Duodenal mucosa (tissue), 2 donors: ENCODE data around the gene XYLT1.

ENCODE experiments used
- H3K27ac ChIP-seq: one replicate; pipeline ENCODE4 v1.7.0; 2013; ENCODE audit warnings: low read depth, low read length
- H3K27me3 ChIP-seq, 2 donors: one replicate each; pipeline ENCODE4 v1.7.0; 2013; ENCODE audit warnings: low read length in 2 of 2, control low read depth in 1 of 2; ENCODE audit not compliant: insufficient read depth in 2 of 2, control insufficient read depth in 1 of 2
- H3K36me3 ChIP-seq, 2 donors: one replicate each; pipeline ENCODE4 v1.7.0; 2013; ENCODE audit warnings: low read length in 2 of 2, control low read depth in 1 of 2; ENCODE audit not compliant: insufficient read depth in 2 of 2, control insufficient read depth in 1 of 2
- H3K4me1 ChIP-seq, 2 donors: one replicate each; pipeline ENCODE4 v1.7.0; 2013; ENCODE audit warnings: low read length in 2 of 2, control low read depth in 1 of 2; ENCODE audit not compliant: insufficient read depth in 2 of 2, control insufficient read depth in 1 of 2
- H3K4me3 ChIP-seq, 2 donors: one replicate each; pipeline ENCODE4 v1.7.0; 2013; ENCODE audit warnings: low read length in 2 of 2, low read depth in 1 of 2
- H3K9ac ChIP-seq, 2 donors: one replicate each; pipeline ENCODE4 v1.7.0; 2013; ENCODE audit warnings: low read length in 2 of 2, low read depth in 1 of 2
- H3K9me3 ChIP-seq, 2 donors: one replicate each; pipeline ENCODE4 v1.7.0; 2013; ENCODE audit warnings: low read length in 2 of 2, control low read depth in 1 of 2; ENCODE audit not compliant: control insufficient read depth in 1 of 2

Gene XYLT1

DNA sequence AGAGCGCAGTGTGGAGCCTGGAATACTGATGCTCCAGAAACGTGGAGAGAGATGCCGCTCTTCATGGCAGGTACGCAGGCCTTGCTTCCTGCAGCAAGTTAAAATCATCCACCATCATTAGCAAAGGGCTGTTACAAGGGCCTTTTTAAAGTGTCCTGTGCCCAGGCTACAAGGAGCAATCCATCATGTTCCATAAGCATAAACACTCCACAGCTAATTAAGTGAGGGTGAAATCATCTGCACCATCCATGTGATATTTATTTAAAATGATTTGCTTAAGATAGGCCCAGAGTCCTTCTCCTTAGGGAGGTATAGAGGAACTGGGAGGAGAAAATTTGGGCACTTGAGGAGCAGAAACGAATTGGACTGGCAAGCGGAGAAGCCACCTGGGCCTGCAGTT, 372.1 kb downstream of the XYLT1 start:
- no peaks in the 10 kb centered on the region for H3K36me3 ChIP-seq
- H3K4me1 ChIP-seq = no peaks in the 10 kb centered on the region
- H3K9me3 ChIP-seq = no peaks in the 10 kb centered on the region
- no peaks in the 10 kb centered on the region for H3K27me3 ChIP-seq
- H3K4me3 ChIP-seq = no peak overlapping the region
- no peak overlapping the region for H3K27ac ChIP-seq
- H3K9ac ChIP-seq = no peak overlapping the region

DNA sequence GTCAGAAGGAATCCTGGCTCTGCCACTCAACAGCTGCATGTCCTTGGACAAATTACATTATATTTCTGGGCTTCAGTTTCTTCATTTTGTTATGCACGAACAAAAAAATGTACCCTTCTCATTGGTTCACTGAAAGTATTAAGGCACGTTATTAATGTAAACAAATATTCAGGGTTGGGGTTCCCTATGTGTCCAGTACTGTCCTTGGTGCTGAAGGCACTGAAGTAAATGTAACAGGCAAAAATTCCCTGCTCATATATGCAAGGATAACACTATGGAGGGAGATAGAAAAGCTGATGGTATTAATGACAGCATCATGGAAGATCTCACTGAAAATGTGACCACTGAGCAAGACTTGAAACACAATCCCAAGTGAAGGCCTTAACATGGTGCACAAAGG, 386.6 kb downstream of the XYLT1 start:
- H3K27me3 ChIP-seq = no peaks in the 10 kb centered on the region
- H3K9ac ChIP-seq = no peak overlapping the region
- no peak overlapping the region for H3K27ac ChIP-seq

DNA sequence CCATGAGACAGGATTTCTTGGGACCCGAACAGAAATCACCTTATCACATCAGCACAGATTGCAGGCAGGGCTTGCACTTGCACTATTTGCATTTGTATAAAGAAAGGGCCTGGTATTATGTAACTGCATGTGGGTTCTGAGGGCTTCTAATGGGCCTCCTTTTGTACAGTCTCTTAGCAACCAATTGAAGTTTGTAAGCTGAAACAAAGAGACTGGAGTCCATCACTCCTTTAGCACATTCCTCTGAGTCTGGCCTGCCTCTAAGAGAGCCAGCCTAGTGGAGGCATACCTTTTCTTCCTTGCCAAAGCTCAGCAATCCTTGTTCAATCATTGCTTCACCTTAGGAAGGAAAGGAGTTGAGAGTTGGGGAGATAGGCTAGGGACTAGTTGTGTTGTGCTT, 387.1 kb downstream of the XYLT1 start:
- Histone ChIP-seq H3K4me3 (no peak overlapping the region), H3K27ac (no peak overlapping the region), H3K9ac (no peak overlapping the region), H3K9me3 (no peaks in the 10 kb centered on the region), H3K36me3 (no peaks in the 10 kb centered on the region), H3K27me3 (peaks cover 0 to 4% of the 10 kb centered on the region in 2 donors), H3K4me1 (no peaks in the 10 kb centered on the region)

More for the DNA sequence above, 386.6 kb downstream of the XYLT1 start:
- Histone ChIP-seq H3K9me3 (no peaks in the 10 kb centered on the region), H3K4me3 (no peak overlapping the region), H3K4me1 (no peaks in the 10 kb centered on the region), H3K36me3 (no peaks in the 10 kb centered on the region)

DNA sequence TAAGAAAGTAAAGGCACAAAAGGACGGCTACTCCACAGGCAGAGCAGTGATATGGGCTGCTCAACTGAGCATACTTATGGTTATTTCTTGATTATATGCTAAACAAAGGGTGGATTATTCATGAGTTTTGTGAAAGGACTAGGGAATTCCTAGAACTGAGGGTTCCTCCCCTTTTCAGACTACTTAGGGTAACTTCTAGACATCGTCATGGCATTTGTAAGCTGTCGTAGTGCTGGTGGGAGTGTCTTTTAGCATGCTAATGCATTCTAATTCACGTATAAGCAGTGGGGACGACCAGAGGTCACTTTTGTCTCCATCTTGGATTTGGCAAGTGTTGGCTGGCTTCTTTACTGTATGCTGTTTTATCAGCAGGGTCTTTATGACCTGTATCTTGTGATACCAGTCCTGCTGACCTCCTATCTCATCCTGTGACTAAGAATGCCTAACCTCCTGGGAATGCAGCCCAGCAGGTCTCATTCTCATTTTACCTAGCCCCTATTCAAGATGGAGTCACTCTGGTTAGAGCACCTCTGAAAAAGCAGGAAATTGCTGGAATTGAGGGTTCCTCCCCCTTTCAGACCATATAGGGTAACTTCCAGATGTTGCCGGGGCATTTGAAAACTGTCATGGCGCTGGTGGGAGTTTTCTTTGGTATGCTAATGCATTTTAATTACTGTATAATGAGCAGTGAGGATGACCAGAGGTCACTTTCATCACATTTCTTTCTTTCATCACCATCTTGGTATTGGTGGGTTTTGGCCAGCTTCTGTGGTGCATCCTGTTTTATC, 388.5 kb downstream of the XYLT1 start:
- no peaks in the 10 kb centered on the region for H3K4me1 ChIP-seq
- no peaks in the 10 kb centered on the region for H3K9me3 ChIP-seq
- no peak overlapping the region for H3K27ac ChIP-seq
- peaks cover 0 to 4% of the 10 kb centered on the region in 2 donors for H3K27me3 ChIP-seq
- H3K9ac ChIP-seq = no peak overlapping the region
- H3K4me3 ChIP-seq = no peak overlapping the region
- H3K36me3 ChIP-seq = no peaks in the 10 kb centered on the region

DNA sequence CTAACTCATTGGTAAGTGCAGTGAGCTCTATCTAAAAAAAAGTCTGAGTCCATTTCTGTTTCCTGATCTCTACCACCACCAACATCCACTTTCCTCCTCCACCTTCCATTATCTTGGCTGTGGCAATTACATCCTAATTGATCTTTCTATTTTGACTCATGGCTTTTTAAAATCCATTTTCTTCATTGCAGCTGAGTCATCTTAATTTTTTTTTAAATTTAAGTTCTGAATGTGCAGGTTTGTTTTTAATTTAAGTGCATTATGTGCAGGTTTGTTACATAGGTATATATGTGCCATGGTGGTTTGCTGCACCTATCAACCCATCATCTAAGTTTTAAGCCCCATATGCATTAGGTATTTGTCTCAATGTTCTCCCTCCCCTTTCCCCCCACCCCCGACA, 390.7 kb downstream of the XYLT1 start:
- H3K27me3 ChIP-seq = peaks cover 0 to 4% of the 10 kb centered on the region in 2 donors
- no peaks in the 10 kb centered on the region for H3K4me1 ChIP-seq
- no peak overlapping the region for H3K4me3 ChIP-seq
- H3K36me3 ChIP-seq = no peaks in the 10 kb centered on the region
- H3K27ac ChIP-seq = no peak overlapping the region
- H3K9ac ChIP-seq = no peak overlapping the region
- no peaks in the 10 kb centered on the region for H3K9me3 ChIP-seq

DNA sequence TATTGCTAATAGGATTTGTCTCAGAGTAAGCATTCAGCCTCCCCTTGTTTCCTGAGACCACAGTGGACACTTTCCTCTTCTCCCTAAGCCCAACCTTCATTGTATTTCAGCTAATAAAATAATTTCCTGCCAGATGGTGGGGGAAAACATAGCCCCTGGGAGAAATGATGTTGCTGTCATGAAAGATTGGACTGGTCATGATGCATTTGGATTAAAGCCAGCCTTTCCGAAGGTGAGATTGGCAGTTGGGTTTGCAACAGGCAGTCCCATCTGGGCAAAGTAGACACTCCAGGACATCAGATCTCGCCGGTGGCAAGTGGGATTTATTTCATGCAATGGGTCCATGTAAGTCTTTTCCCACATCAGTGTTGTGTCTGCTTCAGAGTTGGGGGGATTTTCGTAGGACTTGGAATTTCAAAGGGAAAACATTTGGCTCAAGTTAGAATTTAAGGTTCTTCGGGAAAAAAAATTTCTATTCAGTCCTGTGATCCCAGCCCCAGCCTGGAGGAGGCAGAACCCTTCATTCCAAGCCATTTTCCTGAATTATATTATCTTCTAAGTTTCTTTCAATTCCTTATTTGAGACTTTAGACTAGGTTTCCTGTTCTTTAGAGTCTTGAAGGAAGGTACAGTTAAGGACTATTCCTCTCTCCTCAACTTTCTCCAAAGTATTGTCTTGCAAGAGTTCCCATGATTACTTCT, 391.7 kb downstream of the XYLT1 start:
- Histone ChIP-seq H3K4me1 (no peaks in the 10 kb centered on the region), H3K4me3 (no peak overlapping the region), H3K36me3 (no peaks in the 10 kb centered on the region), H3K27ac (no peak overlapping the region), H3K9ac (no peak overlapping the region), H3K27me3 (peaks cover 0 to 4% of the 10 kb centered on the region in 2 donors), H3K9me3 (no peaks in the 10 kb centered on the region)

DNA sequence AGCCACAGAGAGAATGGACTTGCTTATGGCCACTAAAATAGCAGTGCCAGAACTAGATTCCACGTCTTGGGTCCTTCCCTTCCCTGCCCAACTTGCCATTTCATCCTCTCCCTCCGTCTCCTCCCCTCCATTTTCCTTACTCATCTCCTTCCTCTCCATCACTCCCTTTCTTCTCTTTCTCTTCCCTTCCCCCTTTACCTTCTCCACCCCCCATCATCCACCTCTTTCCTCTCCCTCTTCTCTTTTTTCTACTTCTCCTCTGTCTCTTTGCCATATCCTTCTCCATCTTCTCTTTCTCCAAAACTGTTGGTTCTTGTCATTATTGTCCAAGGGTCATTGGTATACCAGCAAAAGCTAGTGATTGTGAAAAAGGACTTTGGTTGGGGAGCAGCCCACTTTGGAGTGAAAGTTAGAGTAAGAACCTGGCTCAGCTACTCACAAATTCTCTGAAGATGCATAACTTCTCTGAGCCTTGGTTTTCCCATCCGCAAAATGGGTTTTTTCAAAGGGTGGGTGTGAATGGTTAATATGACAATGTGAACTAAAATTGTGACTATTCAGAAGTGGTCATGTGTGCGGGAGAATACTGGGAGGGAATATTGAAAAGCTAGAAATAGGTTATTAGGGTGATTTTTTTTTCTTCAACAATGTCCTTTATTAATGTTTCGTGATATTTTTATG, 393.8 kb downstream of the XYLT1 start:
- H3K27me3 ChIP-seq = peaks cover 0 to 4% of the 10 kb centered on the region in 2 donors
- no peaks in the 10 kb centered on the region for H3K36me3 ChIP-seq
- no peak overlapping the region for H3K4me3 ChIP-seq
- H3K9me3 ChIP-seq = no peaks in the 10 kb centered on the region
- H3K9ac ChIP-seq = no peak overlapping the region
- no peaks in the 10 kb centered on the region for H3K4me1 ChIP-seq
- H3K27ac ChIP-seq = no peak overlapping the region

DNA sequence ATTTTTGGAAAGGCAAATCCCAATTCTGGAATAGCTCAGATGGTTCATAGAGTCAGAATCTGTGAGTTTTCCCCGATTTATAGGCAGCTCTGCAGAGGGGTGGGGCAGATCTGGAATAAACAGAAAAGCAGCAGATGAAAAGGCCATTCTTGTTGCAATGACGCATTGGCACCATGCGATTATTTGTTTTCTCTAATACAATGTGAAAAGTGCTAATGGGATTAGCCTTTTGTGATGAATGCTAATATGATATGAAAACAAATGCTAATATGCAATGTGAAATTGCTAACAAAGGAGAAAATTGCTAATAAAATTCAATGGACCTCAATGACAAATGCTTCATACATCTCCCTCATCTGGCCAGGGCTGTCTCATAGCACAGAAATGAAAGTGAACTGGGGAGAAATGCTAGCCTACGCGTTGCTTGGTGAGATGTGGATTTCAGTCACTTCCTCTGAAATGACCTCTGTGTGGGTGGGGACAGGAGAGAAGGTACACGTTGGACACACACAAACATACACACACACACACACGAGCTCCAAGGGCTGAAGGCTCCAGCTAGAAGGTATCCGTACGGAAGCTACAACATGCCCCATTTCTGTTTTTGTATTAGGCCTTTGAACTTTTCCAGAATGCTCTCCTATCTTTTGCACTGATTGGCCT, 394.5 kb downstream of the XYLT1 start:
- H3K27ac ChIP-seq = no peak overlapping the region

DNA sequence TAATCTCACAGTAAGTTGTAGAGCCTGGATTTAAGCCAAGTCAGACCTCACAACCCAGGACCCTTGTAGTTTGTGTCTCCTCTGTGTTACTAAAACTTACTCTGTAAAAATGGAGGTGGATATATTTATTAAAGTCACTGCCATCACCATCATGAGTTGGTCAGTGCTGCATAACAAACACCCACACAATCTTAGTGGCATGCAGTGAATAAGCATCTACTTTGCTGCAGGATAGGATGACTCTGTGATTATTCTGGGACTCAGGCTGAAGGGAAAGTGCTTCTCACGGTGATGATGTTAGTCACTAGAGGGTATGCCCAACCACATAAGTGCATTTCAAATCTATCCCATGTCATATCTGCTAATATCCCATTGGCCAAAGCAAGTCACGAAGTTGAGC, 398.7 kb downstream of the XYLT1 start:
- Histone ChIP-seq H3K9me3 (no peaks in the 10 kb centered on the region), H3K36me3 (no peaks in the 10 kb centered on the region), H3K27me3 (no peaks in the 10 kb centered on the region), H3K4me3 (no peak overlapping the region), H3K27ac (no peak overlapping the region), H3K9ac (no peak overlapping the region), H3K4me1 (peaks cover 4 to 11% of the 10 kb centered on the region in 2 donors)

More for the DNA sequence above, 394.5 kb downstream of the XYLT1 start:
- Histone ChIP-seq H3K4me1 (peaks cover under 1% of the 10 kb centered on the region in 2 donors), H3K4me3 (no peak overlapping the region), H3K9ac (no peak overlapping the region), H3K9me3 (no peaks in the 10 kb centered on the region), H3K36me3 (no peaks in the 10 kb centered on the region), H3K27me3 (peaks cover 0 to 4% of the 10 kb centered on the region in 2 donors)
